CD4-positive, alpha-beta memory T cell (primary cell): ENCODE results near the gene ORM2. TPM values are rescaled to one million over a fixed set of nuclear protein-coding genes. Genes with fewer than 3 reads are reported as not detected.
"Not testable (repeated sequence)": the region's sequence is repeated elsewhere in the genome, so short reads cannot be mapped to it uniquely, and the experiment has no call there.

Experiments used
- CTCF ChIA-PET: fragments of 350-600 bp; sonication (Branson Sonifier 250); formaldehyde crosslinking; loops from one replicate; lab custom pipeline; 2021; ENCODE audit warnings: inconsistent platforms; ENCODE audit not compliant: partially characterized antibody; lab: Charles Lee
- POLR2A ChIA-PET: fragments of 350-600 bp; sonication (Branson Sonifier 250); formaldehyde crosslinking; loops from one replicate; lab custom pipeline; 2021; ENCODE audit not compliant: partially characterized antibody; lab: Charles Lee
- DNase-seq, 5 donors: peaks; one replicate each; pipeline versions ENCODE4 v3.0.0 to v3.0.0-alpha.2; 2020 to 2022; ENCODE audit warnings: mixed read lengths in 1 of 5
- H3K27ac ChIP-seq: one replicate; pipeline ENCODE4 v1.7.0; 2013; ENCODE audit warnings: low read depth, low read length
- H3K27me3 ChIP-seq: 2 replicates; pipeline ENCODE4 v1.7.0; 2013; ENCODE audit warnings: mild to moderate bottlenecking, low read length, moderate library complexity; ENCODE audit not compliant: insufficient read depth
- H3K36me3 ChIP-seq: 2 replicates; pipeline ENCODE4 v1.7.0; 2013; ENCODE audit warnings: mild to moderate bottlenecking, low read length, moderate library complexity; ENCODE audit not compliant: insufficient read depth
- H3K4me1 ChIP-seq: 2 replicates; pipeline ENCODE4 v1.7.0; 2013; ENCODE audit warnings: mild to moderate bottlenecking, low read length, moderate library complexity; ENCODE audit not compliant: insufficient read depth
- H3K4me3 ChIP-seq, 2 donors: one replicate each; pipeline ENCODE4 v1.7.0; 2013; ENCODE audit warnings: low read length in 2 of 2, mild to moderate bottlenecking in 1 of 2
- H3K9me3 ChIP-seq, 2 donors: one replicate each; pipeline ENCODE4 v1.7.0; 2013; ENCODE audit warnings: low read length in 2 of 2, control low read depth in 1 of 2; ENCODE audit not compliant: control insufficient read depth in 1 of 2
- H3K27ac Mint-ChIP-seq, 7 donors: one replicate each; pipeline ENCODE4 v1.8.0; 2020 to 2021; ENCODE audit warnings: mixed read lengths in 7 of 7, mild to moderate bottlenecking in 6 of 7, inconsistent platforms in 3 of 7, moderate library complexity in 3 of 7
- H3K27me3 Mint-ChIP-seq, 2 donors: one replicate each; pipeline ENCODE4 v1.8.0; 2020 to 2021; ENCODE audit warnings: mixed read lengths in 2 of 2
- H3K36me3 Mint-ChIP-seq, 2 donors: one replicate each; pipeline ENCODE4 v1.8.0; 2020 to 2021; ENCODE audit warnings: mixed read lengths in 2 of 2, inconsistent platforms in 1 of 2, mild to moderate bottlenecking in 1 of 2
- H3K4me1 Mint-ChIP-seq, 4 donors: one replicate each; pipeline ENCODE4 v1.8.0; 2020 to 2021; ENCODE audit warnings: mixed read lengths in 4 of 4, mild to moderate bottlenecking in 1 of 4
- H3K4me3 Mint-ChIP-seq, 8 donors: one replicate each; pipeline ENCODE4 v1.8.0; 2020 to 2021; ENCODE audit warnings: mixed read lengths in 8 of 8, mild to moderate bottlenecking in 7 of 8, moderate library complexity in 6 of 8, inconsistent platforms in 3 of 8
- H3K9me3 Mint-ChIP-seq, 8 donors: one replicate each; pipeline ENCODE4 v1.8.0; 2020 to 2021; ENCODE audit warnings: mixed read lengths in 8 of 8, mild to moderate bottlenecking in 5 of 8, inconsistent platforms in 3 of 8, moderate library complexity in 1 of 8
- intact Hi-C: fragments of 100-400 bp; cut with micrococcal nuclease; formaldehyde crosslinking; loops from one replicate; pipeline ENCODE4 v1.15.1; 2023
- polyA plus RNA-seq, 2 donors: library from polyadenylated mRNA; unstranded; fragments of 300-500 nt; fragmentation: Illumina TruSeq; gene quantifications; one replicate each; pipeline ENCODE4 v1.2.3, GENCODE V29; 2021
- total RNA-seq, 2 experiments: library from RNA; stranded (reverse); gene quantifications; one replicate each; pipeline ENCODE4 v1.2.3, GENCODE V29; 2021

Gene ORM2
- total and polyA plus RNA-seq, 4 experiments from 2014 or later, result not detected

DNA sequence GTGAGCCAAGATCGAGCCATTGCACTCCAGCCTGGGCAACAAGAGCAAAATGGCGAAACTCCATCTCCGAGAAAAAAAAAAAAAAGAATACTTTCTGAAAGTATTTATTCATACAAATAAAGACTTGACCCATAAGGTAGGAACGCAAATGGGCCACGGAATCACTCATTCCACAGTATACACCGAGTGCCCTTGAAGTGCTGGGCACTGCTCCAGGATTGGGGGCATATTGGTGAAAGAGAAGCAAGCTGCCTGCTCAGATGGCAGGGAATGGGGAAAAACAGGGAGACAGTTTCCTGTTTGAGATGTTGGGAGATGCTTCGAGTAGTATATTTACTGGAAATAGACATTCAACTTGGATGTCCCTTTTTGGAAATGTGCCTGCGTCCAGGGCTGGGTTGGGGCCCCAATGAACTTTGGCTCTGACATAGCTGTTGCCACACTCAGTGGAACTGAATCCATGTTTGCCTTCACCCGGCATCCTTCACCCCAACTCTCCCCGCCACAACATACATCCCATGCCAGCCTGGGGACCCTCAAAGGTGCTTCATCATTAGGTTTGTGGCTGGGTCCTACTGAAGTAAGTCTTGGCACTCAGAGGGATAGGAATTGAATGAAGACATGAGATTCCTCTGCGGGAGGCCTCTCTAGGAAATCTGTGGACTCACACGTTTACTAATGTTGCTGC lies 588 bp upstream of the ORM2 start:
- POLR2A ChIA-PET, H3K36me3 Mint-ChIP-seq, H3K27ac Mint-ChIP-seq, H3K4me1 ChIP-seq, H3K27me3 ChIP-seq, DNase-seq, H3K27ac ChIP-seq, H3K36me3 ChIP-seq, H3K4me3 Mint-ChIP-seq, H3K9me3 ChIP-seq, H3K9me3 Mint-ChIP-seq, H3K4me3 ChIP-seq, intact Hi-C loops, CTCF ChIA-PET, H3K27me3 Mint-ChIP-seq: not testable (repeated sequence)
- peaks cover 7 to 21% (median 16%) of the 10 kb centered on the region in 4 donors for H3K4me1 Mint-ChIP-seq

DNA sequence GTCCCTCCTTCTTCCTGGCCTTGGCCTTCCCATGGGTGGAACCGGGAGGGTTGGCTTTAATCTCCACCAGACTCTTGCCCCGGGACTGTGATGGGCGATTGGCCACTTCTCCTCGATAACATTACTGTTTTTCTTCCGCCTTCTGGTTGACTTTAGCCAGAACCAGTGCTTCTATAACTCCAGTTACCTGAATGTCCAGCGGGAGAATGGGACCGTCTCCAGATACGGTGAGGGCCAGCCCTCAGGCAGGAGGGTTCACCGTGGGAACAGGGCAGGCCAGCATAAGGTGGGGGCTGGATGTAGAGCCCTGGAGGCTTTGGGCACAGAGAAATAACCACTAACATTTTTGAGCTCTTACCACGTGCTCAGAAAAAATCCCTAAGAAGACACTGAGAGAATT lies 967 bp downstream of the ORM2 start:
- Histone ChIP-seq H3K27me3 (no peaks in the 10 kb centered on the region), H3K27ac (no peak overlapping the region), H3K4me1 (no peaks in the 10 kb centered on the region), H3K9me3 (no peaks in the 10 kb centered on the region), H3K36me3 (peaks cover 5% of the 10 kb centered on the region), H3K4me3 (no peak overlapping the region)
- H3K27me3 Mint-ChIP-seq, result no peaks in the 10 kb centered on the region
- peaks cover 0 to 6% (median 0%) of the 10 kb centered on the region in 8 donors for H3K9me3 Mint-ChIP-seq
- peaks cover 8% of the 10 kb centered on the region in 2 donors for H3K36me3 Mint-ChIP-seq
- DNase-seq, result no peak
- POLR2A ChIA-PET, result interaction anchor here (1.2 to 1.5 kb wide), 3 partner anchors 55 to 262 kb away, joined by 3 to 4 read pairs (median 4); no protein-coding TSS in a partner anchor
- CTCF ChIA-PET, result no interaction called here
- H3K4me3 Mint-ChIP-seq, result no peak overlapping the region
- intact Hi-C loops, result loop anchor here (10.0 kb wide), 1 partner anchor 174 kb away; the partner anchor contains the start of gene WHRN
- peak overlapping the region in 5 of 7 donors; percentile 48 to 93 (median 48) for H3K27ac Mint-ChIP-seq
- peaks cover 9 to 28% (median 17%) of the 10 kb centered on the region in 4 donors for H3K4me1 Mint-ChIP-seq

DNA sequence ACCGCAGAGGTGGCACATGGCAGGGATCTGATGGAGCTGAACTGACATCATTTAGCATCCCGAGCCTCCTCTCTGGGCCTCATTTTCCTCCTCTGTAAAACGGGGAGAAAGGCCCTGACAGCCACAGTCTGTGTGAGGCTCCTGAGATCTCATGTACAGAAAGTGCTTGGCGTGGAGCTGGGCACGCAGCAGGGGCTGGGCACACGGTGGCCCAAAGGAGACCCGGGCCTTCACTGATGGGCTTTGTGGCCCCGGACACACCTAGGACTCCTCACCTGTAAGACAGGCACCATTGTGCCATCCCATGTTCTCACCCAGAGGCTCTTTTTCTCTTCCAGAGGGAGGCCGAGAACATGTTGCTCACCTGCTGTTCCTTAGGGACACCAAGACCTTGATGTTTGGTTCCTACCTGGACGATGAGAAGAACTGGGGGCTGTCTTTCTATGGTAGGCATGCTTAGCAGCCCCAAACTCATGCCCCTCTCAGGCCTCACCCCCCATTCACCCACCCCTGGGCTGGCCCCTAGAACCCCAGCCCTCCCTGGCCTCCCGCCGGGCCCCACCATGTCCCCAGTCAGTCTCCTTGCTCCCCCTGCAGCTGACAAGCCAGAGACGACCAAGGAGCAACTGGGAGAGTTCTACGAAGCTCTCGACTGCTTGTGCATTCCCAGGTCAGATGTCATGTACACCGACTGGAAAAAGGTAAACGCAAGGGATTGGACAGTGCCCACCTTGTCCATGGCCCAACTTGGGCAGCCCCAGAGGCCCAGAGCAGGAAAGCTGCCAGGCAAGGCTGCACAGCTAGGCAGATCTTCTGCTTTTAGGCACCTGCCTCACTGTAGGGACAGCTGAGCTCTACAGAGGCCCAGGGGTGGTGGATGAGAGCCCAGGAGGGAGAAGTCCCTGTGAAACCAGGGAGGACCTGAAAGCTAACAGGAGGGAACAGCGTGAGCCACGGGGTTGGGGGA lies 1.8 kb downstream of the ORM2 start:
- H3K9me3 ChIP-seq, H3K27ac ChIP-seq, DNase-seq, H3K4me3 ChIP-seq, H3K27me3 Mint-ChIP-seq, H3K27me3 ChIP-seq, H3K9me3 Mint-ChIP-seq, H3K4me1 ChIP-seq: not testable (repeated sequence)
- H3K27ac Mint-ChIP-seq, result peak overlapping the region in 6 of 7 donors; percentile 13 to 93 (median 57)
- peaks cover 9 to 28% (median 17%) of the 10 kb centered on the region in 4 donors for H3K4me1 Mint-ChIP-seq
- ChIA-PET POLR2A (interaction anchor here (0.9 to 1.7 kb wide), 9 partner anchors 13 to 261 kb away, joined by 3 to 9 read pairs (median 4); partner anchors contain the start of genes AKNA and ATP6V1G1), CTCF (interaction anchor here (1.3 kb wide), 1 partner anchor 71 kb away, joined by 3 read pairs; no protein-coding TSS in a partner anchor)
- peaks cover 10% of the 10 kb centered on the region for H3K36me3 ChIP-seq
- H3K36me3 Mint-ChIP-seq, result peaks cover 17% of the 10 kb centered on the region in 2 donors
- intact Hi-C loops, result loop anchor here (10.0 kb wide), 1 partner anchor 173 kb away; the partner anchor contains the start of gene WHRN
- H3K4me3 Mint-ChIP-seq, result peak overlapping the region in 1 of 8 donors; percentile 6

DNA sequence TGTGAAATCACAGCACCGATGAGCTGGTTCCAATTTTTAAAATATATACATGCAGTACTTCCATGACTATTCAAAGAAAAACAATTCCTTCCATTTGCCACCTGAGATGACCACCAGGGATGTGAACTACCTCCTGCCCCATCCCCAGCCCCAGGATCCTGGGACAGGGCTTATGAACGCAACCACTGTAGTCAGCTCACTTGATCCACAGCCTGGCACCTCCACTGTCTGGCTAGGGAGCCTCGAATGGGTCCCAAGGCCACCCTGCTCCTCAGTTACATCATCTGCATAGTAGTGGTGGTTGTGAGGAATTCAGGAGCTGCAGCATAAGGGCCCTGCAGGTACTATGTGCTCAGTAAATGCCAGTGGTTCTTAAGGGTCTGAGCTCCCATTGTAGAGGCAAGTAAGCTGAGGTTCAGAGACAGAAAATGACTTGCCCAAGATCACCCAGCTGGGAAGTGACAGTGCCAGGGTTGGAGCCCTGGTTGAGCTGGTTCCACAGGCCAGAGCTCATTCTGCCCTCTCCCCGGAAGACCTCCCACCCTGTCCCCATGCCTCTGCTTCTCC lies 2.9 kb downstream of the ORM2 start:
- H3K27me3 ChIP-seq, H3K4me3 ChIP-seq, H3K27ac ChIP-seq, H3K4me1 ChIP-seq, H3K9me3 ChIP-seq, H3K27me3 Mint-ChIP-seq, H3K9me3 Mint-ChIP-seq, DNase-seq: not testable (repeated sequence)
- H3K4me3 Mint-ChIP-seq, result peak overlapping the region in 1 of 8 donors; percentile 61
- H3K4me1 Mint-ChIP-seq, result peaks cover 9 to 28% (median 17%) of the 10 kb centered on the region in 4 donors
- POLR2A ChIA-PET, result interaction anchor here (0.9 to 1.7 kb wide), 8 partner anchors 12 to 255 kb away, joined by 3 to 9 read pairs (median 4); partner anchors contain the start of genes AKNA and ATP6V1G1
- H3K36me3 Mint-ChIP-seq, result peaks cover 25 to 26% of the 10 kb centered on the region in 2 donors
- intact Hi-C loops, result loop anchor here (10.0 kb wide), 1 partner anchor 172 kb away; the partner anchor contains the start of gene WHRN
- peak overlapping the region in 6 of 7 donors; percentile 25 to 81 (median 64) for H3K27ac Mint-ChIP-seq
- H3K36me3 ChIP-seq, result peaks cover 17% of the 10 kb centered on the region
- CTCF ChIA-PET, result interaction anchor here (1.3 kb wide), 1 partner anchor 70 kb away, joined by 3 read pairs; no protein-coding TSS in a partner anchor

DNA sequence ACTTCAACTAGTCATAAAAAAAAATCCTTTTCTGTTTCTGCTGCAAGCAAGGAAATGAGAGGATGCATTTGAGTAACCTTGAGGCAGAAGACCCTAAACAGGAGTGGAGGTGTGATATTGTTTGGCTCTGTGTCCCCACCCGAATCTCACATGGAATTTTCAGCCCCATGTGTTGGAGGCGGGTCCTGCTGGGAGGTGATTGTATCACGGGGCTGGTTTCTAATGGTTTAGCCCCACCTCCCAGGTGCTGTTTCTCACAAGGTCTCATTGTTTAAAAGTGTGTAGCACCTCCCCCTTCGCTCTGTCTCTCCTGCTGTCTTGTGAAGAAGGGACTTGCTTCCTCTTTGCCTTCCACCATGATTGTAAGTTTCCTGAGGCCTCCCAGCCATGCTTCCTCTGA lies 4.0 kb downstream of the ORM2 start:
- H3K9me3 Mint-ChIP-seq, H3K27me3 ChIP-seq, H3K4me3 ChIP-seq, H3K27ac ChIP-seq, H3K27me3 Mint-ChIP-seq, H3K4me1 ChIP-seq, H3K27ac Mint-ChIP-seq, DNase-seq, H3K9me3 ChIP-seq, CTCF ChIA-PET, H3K4me3 Mint-ChIP-seq, POLR2A ChIA-PET: not testable (repeated sequence)
- peaks cover 10 to 28% (median 17%) of the 10 kb centered on the region in 4 donors for H3K4me1 Mint-ChIP-seq
- H3K36me3 Mint-ChIP-seq, result peaks cover 32 to 38% of the 10 kb centered on the region in 2 donors
- peaks cover 28% of the 10 kb centered on the region for H3K36me3 ChIP-seq
- intact Hi-C loops, result loop anchor here (10.0 kb wide), 1 partner anchor 171 kb away; the partner anchor contains the start of gene WHRN

DNA sequence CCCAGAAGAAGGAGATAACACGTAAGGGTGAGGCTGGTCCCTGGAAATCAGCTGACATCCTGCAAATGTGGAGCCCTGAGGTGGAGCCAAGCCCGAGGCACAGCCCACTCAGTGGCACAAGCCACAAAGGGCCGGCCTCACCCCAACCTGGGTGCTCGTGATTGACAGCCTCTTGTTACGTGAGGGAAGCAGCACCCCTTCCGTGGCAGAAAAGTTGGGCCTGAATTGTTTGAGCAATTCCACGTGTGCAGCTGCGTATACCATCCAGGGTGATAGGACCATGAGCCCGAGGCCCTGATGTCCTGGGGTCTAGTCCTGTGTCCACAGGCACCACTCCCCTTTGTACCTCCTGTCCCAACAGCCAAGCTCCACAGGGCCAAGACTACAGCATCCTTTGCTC lies 4.8 kb downstream of the ORM2 start:
- intact Hi-C loops, result loop anchor here (10.0 kb wide), 1 partner anchor 170 kb away; the partner anchor contains the start of gene WHRN
- peak overlapping the region in 1 of 7 donors; percentile 5 for H3K27ac Mint-ChIP-seq
- no peak overlapping the region for H3K4me3 Mint-ChIP-seq
- Histone ChIP-seq H3K4me3 (no peak overlapping the region), H3K27ac (no peak overlapping the region), H3K36me3 (peaks cover 36% of the 10 kb centered on the region), H3K4me1 (no peaks in the 10 kb centered on the region), H3K27me3 (no peaks in the 10 kb centered on the region), H3K9me3 (no peaks in the 10 kb centered on the region)
- peaks cover 10 to 35% (median 17%) of the 10 kb centered on the region in 4 donors for H3K4me1 Mint-ChIP-seq
- CTCF ChIA-PET, result no interaction called here
- peaks cover 40 to 46% of the 10 kb centered on the region in 2 donors for H3K36me3 Mint-ChIP-seq
- POLR2A ChIA-PET, result interaction anchor here (0.6 kb wide), 1 partner anchor 70 kb away, joined by 3 read pairs; no protein-coding TSS in a partner anchor
- H3K9me3 Mint-ChIP-seq, result peaks cover 0 to 6% (median 0%) of the 10 kb centered on the region in 8 donors
- no peaks in the 10 kb centered on the region for H3K27me3 Mint-ChIP-seq
- no peak for DNase-seq
